ENCODE measurements around the gene CD84. TPM values are rescaled to one million over a fixed set of nuclear protein-coding genes. Genes with fewer than 3 reads are reported as not detected.
"Not testable (repeated sequence)": the region's sequence is repeated elsewhere in the genome, so short reads cannot be mapped to it uniquely, and the experiment has no call there.

CD84 gene
- total RNA-seq, 3 donors from 2014 or later (not counting 1 experiment from before 2014, with no cell fraction given) = 11.1 to 56.7 (median 12.9) TPM

- Histone ChIP-seq H3K36me3 (ENCODE audit: control insufficient read depth, insufficient read depth, low read length) (no peaks in the 10 kb centered on the region), H3K4me1 (ENCODE audit: control insufficient read depth, insufficient read depth, low read length) (peaks cover 13% of the 10 kb centered on the region), H3K9me3 (ENCODE audit: control insufficient read depth, insufficient read depth, low read length) (no peaks in the 10 kb centered on the region), H3K27ac (ENCODE audit: low read length) (no peak overlapping the region), H3K27me3 (ENCODE audit: control insufficient read depth, insufficient read depth, low read length) (no peaks in the 10 kb centered on the region), H3K4me3 (ENCODE audit: low read length) (no peak overlapping the region)
- intact Hi-C loops (cut with micrococcal nuclease) = loop anchor here (10.0 kb wide), 1 partner anchor 46 kb away; no protein-coding TSS in a partner anchor
- peak overlapping the region; percentile 14 to 45 for H3K27ac Mint-ChIP-seq
- peak overlapping the region; percentile 32 for H3K4me3 Mint-ChIP-seq
- peaks cover 48 to 50% of the 10 kb centered on the region in 2 donors for H3K4me1 Mint-ChIP-seq
- no peaks in the 10 kb centered on the region for H3K27me3 Mint-ChIP-seq (ENCODE audit: low read depth in 2 of 2)
- ATAC-seq (no peak), DNase-seq (no peak)
- peaks cover 2 to 5% of the 10 kb centered on the region in 2 donors for H3K9me3 Mint-ChIP-seq
- TF ChIP-seq CTCF (IDR thresholded peaks at IDR 0.05) = no peak
- H3K36me3 Mint-ChIP-seq = peaks cover 25% of the 10 kb centered on the region
Observed at GRCh38 chr1:160560806-160561205, 18.5 kb downstream of the CD84 start.

GRCh38 chr1:160560045-160560705 lies 19.1 kb downstream of the CD84 start:
- Histone ChIP-seq H3K4me3 (ENCODE audit: low read length) (no peak overlapping the region), H3K4me1 (ENCODE audit: control insufficient read depth, insufficient read depth, low read length) (peaks cover 13% of the 10 kb centered on the region), H3K27ac (ENCODE audit: low read length) (peak overlapping the region; percentile 11), H3K9me3 (ENCODE audit: control insufficient read depth, insufficient read depth, low read length) (no peaks in the 10 kb centered on the region), H3K27me3 (ENCODE audit: control insufficient read depth, insufficient read depth, low read length) (no peaks in the 10 kb centered on the region), H3K36me3 (ENCODE audit: control insufficient read depth, insufficient read depth, low read length) (no peaks in the 10 kb centered on the region)
- Mint-ChIP-seq H3K9me3 (peaks cover 2 to 5% of the 10 kb centered on the region in 2 donors), H3K4me1 (peaks cover 44 to 46% of the 10 kb centered on the region in 2 donors), H3K36me3 (peaks cover 25% of the 10 kb centered on the region), H3K27me3 (ENCODE audit: low read depth in 2 of 2) (no peaks in the 10 kb centered on the region), H3K27ac (peak overlapping the region; percentile 68 to 73), H3K4me3 (peak overlapping the region; percentile 18)
- TF ChIP-seq CTCF (IDR thresholded peaks at IDR 0.05) = no peak
- DNase-seq (peak in 1 of 2 donors; percentile 52), ATAC-seq (no peak)
- intact Hi-C loops (cut with micrococcal nuclease) = loop anchor here (10.0 kb wide), 1 partner anchor 45 kb away; no protein-coding TSS in a partner anchor
- WGBS (ENCODE audit: insufficient coverage) = 67% methylated on average over 4 of the region's 4 CpGs

GRCh38 chr1:160559437-160559836 lies 19.9 kb downstream of the CD84 start:
- H3K27me3 ChIP-seq (ENCODE audit: control insufficient read depth, insufficient read depth, low read length); H3K4me3 ChIP-seq (ENCODE audit: low read length); H3K9me3 ChIP-seq (ENCODE audit: control insufficient read depth, insufficient read depth, low read length); intact Hi-C loops (cut with micrococcal nuclease); H3K27me3 Mint-ChIP-seq (ENCODE audit: low read depth in 2 of 2); H3K9me3 Mint-ChIP-seq; H3K36me3 ChIP-seq (ENCODE audit: control insufficient read depth, insufficient read depth, low read length): not testable (repeated sequence)
- peaks cover 13% of the 10 kb centered on the region for H3K4me1 ChIP-seq (ENCODE audit: control insufficient read depth, insufficient read depth, low read length)
- H3K36me3 Mint-ChIP-seq = peaks cover 25% of the 10 kb centered on the region
- peak in 1 of 2 donors; percentile 44 for DNase-seq
- ATAC-seq = peak; percentile 46 to 68 (median 63)
- H3K4me3 Mint-ChIP-seq = peak overlapping the region; percentile 32
- peak overlapping the region; percentile 68 to 73 for H3K27ac Mint-ChIP-seq
- H3K4me1 Mint-ChIP-seq = peaks cover 37 to 40% of the 10 kb centered on the region in 2 donors
- peak overlapping the region; percentile 64 for H3K27ac ChIP-seq (ENCODE audit: low read length)
- 60% methylated on average over 3 of the region's 3 CpGs for WGBS (ENCODE audit: insufficient coverage)

- WGBS (ENCODE audit: insufficient coverage) = 48% methylated on average over 4 of the region's 4 CpGs
- Mint-ChIP-seq H3K4me3 (peak overlapping the region; percentile 78), H3K4me1 (peaks cover 35 to 38% of the 10 kb centered on the region in 2 donors), H3K27ac (peak overlapping the region; percentile 68 to 73), H3K27me3 (ENCODE audit: low read depth in 2 of 2) (no peaks in the 10 kb centered on the region), H3K9me3 (peaks cover 2 to 5% of the 10 kb centered on the region in 2 donors), H3K36me3 (peaks cover 25% of the 10 kb centered on the region)
- peak in 1 of 2 donors; percentile 57 for DNase-seq
- no peak overlapping the region for H3K4me3 ChIP-seq (ENCODE audit: low read length)
- peak in 1 of 3 donors; percentile 5 for ATAC-seq
- H3K36me3 ChIP-seq (ENCODE audit: control insufficient read depth, insufficient read depth, low read length) = no peaks in the 10 kb centered on the region
- intact Hi-C loops (cut with micrococcal nuclease) = no loop called here
- TF ChIP-seq CTCF (IDR thresholded peaks at IDR 0.05) = no peak
- no peaks in the 10 kb centered on the region for H3K27me3 ChIP-seq (ENCODE audit: control insufficient read depth, insufficient read depth, low read length)
- H3K27ac ChIP-seq (ENCODE audit: low read length) = peak overlapping the region; percentile 64
- H3K9me3 ChIP-seq (ENCODE audit: control insufficient read depth, insufficient read depth, low read length) = no peaks in the 10 kb centered on the region
- H3K4me1 ChIP-seq (ENCODE audit: control insufficient read depth, insufficient read depth, low read length) = peaks cover 13% of the 10 kb centered on the region
Observed at GRCh38 chr1:160558660-160559380, 20.5 kb downstream of the CD84 start.

All from natural killer cell (primary cell).